Measurements from ENCODE around the gene OR4L1. TPM values are rescaled to one million over a fixed set of nuclear protein-coding genes. Genes with fewer than 3 reads are reported as not detected.
"Not testable (repeated sequence)": the region's sequence is repeated elsewhere in the genome, so short reads cannot be mapped to it uniquely, and the experiment has no call there.

OR4L1 gene
- total RNA-seq, 1 donor from 2014 or later = not detected

- H3K9me3 ChIP-seq = no peaks in the 10 kb centered on the region
- H3K27ac ChIP-seq = no peak overlapping the region
- TF ChIP-seq CTCF (IDR thresholded peaks at IDR 0.05) = no peak
- no peaks in the 10 kb centered on the region for H3K4me1 ChIP-seq
- no peaks in the 10 kb centered on the region for H3K27me3 ChIP-seq
- intact Hi-C loops (cut with DNase I) = no loop called here
- no peak overlapping the region for H3K4me3 ChIP-seq
- no peak for DNase-seq
- ATAC-seq = no peak
- no peaks in the 10 kb centered on the region for H3K36me3 ChIP-seq
Observed at GRCh38 chr14:20044243-20044642, 15.6 kb upstream of the OR4L1 start.

DNA sequence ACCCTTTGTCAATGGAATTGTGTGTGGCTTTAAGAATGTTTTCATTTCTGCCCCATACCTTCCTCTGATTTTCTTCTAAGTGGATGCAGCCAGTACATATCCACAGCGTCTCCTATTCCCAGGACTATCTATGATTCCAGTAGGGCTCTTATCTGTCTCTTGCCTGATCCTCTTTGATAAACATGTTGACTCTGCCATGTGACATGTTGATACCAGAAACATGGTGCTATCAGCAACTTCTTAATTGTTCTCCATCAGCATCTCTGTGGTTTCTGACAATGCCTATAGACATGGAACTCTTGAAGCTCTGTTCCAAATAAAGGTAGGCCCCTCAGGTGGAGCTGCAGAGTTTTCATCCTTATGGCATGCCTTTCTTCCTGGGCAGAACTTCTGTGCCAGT, 11.6 kb upstream of the OR4L1 start:
- ATAC-seq (no peak), DNase-seq (no peak)
- H3K27me3 ChIP-seq = no peaks in the 10 kb centered on the region
- H3K27ac ChIP-seq = no peak overlapping the region
- intact Hi-C loops (cut with DNase I) = no loop called here
- H3K9me3 ChIP-seq = no peaks in the 10 kb centered on the region
- TF ChIP-seq CTCF (IDR thresholded peaks at IDR 0.05) = no peak
- no peaks in the 10 kb centered on the region for H3K4me1 ChIP-seq
- no peaks in the 10 kb centered on the region for H3K36me3 ChIP-seq
- H3K4me3 ChIP-seq = no peak overlapping the region

DNA sequence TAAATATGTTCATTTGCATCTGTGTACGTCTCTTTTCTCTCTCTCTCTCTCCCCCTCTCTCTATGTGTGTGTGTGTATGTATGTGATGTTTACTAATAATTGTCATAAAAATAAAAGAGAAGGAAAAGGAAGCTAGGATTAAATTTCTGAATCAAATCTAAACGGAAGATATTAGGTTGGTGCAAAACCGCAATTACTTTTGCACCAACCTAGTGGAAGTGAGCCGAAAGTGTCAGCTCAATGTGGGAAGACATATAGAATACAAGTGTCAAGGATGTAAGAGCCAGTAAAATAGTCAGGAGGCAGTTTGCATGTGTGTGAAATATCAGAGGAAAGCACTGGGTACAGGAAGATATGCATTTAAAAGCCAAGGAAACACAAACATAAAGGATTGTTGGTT, 32.2 kb downstream of the OR4L1 start:
- intact Hi-C loops (cut with DNase I) = no loop called here
- H3K4me1 ChIP-seq = no peaks in the 10 kb centered on the region

DNA sequence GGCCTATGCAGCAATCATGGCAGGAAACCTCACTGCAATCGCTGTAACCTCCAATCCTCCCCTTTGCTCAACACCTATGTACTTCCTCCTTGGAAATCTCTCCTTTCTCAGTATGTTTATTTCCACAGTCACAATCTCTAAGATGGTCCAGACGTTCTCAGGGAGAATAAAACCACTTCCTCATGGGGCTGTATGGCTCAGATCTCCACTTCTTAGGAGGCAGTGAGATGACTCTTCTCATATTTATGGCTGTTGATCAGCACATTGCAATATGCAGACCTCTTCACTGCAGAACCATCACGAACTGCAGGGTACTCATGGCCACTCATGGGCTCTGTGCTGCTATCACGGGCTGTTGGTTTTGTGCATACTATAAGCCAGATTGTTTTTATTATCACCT, 33.6 kb downstream of the OR4L1 start:
- intact Hi-C loops (cut with DNase I) = no loop called here
- no peak overlapping the region for H3K27ac ChIP-seq
- H3K4me1 ChIP-seq = no peaks in the 10 kb centered on the region
- ATAC-seq (no peak), DNase-seq (no peak)
- H3K36me3 ChIP-seq = no peaks in the 10 kb centered on the region
- TF ChIP-seq CTCF (IDR thresholded peaks at IDR 0.05) = no peak
- H3K4me3 ChIP-seq = no peak overlapping the region
- H3K27me3 ChIP-seq = no peaks in the 10 kb centered on the region
- no peaks in the 10 kb centered on the region for H3K9me3 ChIP-seq

More for the DNA sequence above, 32.2 kb downstream of the OR4L1 start:
- no peak for TF ChIP-seq CTCF (IDR thresholded peaks at IDR 0.05)
- H3K27ac ChIP-seq = no peak overlapping the region
- DNase-seq = no peak
- no peaks in the 10 kb centered on the region for H3K27me3 ChIP-seq
- H3K9me3 ChIP-seq = no peaks in the 10 kb centered on the region
- H3K36me3 ChIP-seq = no peaks in the 10 kb centered on the region
- H3K4me3 ChIP-seq = no peak overlapping the region
- no peak for ATAC-seq

DNA sequence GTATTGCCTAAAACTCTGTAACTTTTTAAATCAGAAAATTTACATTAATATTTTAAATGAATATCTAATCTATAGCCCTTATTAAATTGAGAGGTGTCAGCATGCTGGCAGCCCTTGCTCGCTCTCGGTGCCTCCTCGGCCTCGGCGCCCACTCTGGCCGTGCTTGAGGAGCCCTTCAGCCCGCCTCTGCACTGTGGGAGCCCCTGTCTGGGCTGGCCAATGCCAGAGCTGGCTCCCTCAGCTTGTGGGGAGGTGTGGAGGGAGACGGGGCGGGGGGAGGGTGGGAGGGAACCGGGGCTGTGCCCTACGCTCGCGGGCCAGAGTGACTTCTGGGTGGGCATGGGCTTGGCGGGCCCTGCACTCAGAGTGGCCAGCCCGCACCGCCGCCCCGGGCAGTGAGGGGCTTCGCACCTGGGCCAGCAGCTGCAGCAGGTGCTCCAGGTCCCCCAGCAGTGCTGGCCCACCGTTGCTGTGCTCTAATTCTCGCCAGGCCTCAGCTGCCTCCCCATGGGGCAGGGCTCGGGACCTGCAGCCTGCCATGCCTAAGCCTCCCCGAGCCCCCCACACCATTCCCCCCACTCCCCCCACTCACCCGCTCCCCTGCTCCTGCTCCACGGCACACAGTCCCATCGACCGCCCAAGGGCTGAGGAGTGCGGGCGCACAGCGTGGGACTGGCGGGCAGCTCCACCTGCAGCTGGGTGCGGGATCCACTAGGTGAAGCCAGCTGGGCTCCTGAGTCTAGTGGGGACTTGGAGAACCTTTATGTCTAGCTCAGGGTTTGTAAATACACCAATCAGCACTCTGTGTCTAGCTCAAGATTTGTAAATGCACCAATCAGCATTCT, 39.3 kb downstream of the OR4L1 start:
- ATAC-seq; H3K4me3 ChIP-seq; H3K4me1 ChIP-seq; H3K27me3 ChIP-seq; H3K36me3 ChIP-seq; H3K9me3 ChIP-seq; H3K27ac ChIP-seq; intact Hi-C loops (cut with DNase I); DNase-seq: not testable (repeated sequence)

DNA sequence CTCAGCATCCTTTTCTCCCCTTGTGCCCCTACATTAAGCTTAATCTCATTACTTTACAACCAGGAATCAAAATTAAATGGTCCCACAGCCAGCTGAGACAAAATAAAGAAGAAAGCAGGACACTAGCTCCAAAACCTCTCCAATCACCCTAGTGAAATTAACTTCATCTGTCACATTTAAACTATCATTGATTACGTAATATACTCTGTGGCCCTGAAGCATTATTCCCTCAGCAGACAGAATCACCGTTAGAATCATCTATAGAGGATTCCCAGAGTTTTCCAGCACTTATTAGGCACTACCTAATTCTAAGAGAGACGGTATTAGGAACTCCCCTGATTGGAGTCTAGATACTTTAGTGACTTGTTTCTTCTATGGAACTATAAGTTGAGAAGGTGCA, 50.6 kb downstream of the OR4L1 start, which contains the start of gene OR4K17:
Gene OR4K17, plus strand, starts transcription at position 302 of the 400 bp plus-strand sequence. CDS start 6,761 bp downstream, outside the sequence.
- no peak for DNase-seq
- no peak within 1 kb of the TSS for H3K4me3 ChIP-seq
- no peak within 1 kb of the TSS for H3K27ac ChIP-seq
- H3K27me3 ChIP-seq = no peaks in the 10 kb centered on the region
- H3K4me1 ChIP-seq = no peaks in the 10 kb centered on the region
- TF ChIP-seq CTCF (IDR thresholded peaks at IDR 0.05) = no peak
- no peaks in the 10 kb centered on the region for H3K9me3 ChIP-seq
- H3K36me3 ChIP-seq = no peaks in the 10 kb centered on the region
- ATAC-seq = no peak
- intact Hi-C loops (cut with DNase I) = no loop called here

Other genes starting within 250 kb of the OR4L1 start
- gene OR4K2, start 184.9 kb upstream of the OR4L1 start, total RNA-seq = not detected
- not detected for gene OR4K5, start 139.4 kb upstream of the OR4L1 start, total RNA-seq
- gene OR4K1, start 129.1 kb upstream of the OR4L1 start, total RNA-seq = not detected
- gene OR4K15, start 84.5 kb upstream of the OR4L1 start, total RNA-seq = not detected
- not detected for gene OR4Q2, start 57.9 kb upstream of the OR4L1 start, total RNA-seq
- gene OR4K14, start 40.7 kb upstream of the OR4L1 start, total RNA-seq = not detected
- gene OR4K13, start 24.0 kb upstream of the OR4L1 start, total RNA-seq = not detected
- not detected for gene OR4K17, start 50.7 kb downstream of the OR4L1 start, total RNA-seq
- gene OR4N5, start 78.8 kb downstream of the OR4L1 start, total RNA-seq = not detected
- gene OR11G2, start 130.9 kb downstream of the OR4L1 start, total RNA-seq = not detected
- not detected for gene OR11H6, start 163.7 kb downstream of the OR4L1 start, total RNA-seq
- not detected for gene OR11H7, start 168.9 kb downstream of the OR4L1 start, total RNA-seq
- gene OR11H4, start 179.2 kb downstream of the OR4L1 start, total RNA-seq = not detected
- 15.6 TPM for gene TTC5, start 245.9 kb downstream of the OR4L1 start, total RNA-seq

Measured in upper lobe of right lung (tissue), 1 donor.